ENCODE data around the gene SUCNR1. TPM values are rescaled to one million over a fixed set of nuclear protein-coding genes. Genes with fewer than 3 reads are reported as not detected.

Gene SUCNR1
- total RNA-seq, 4 donors from 2014 or later = 0.64 to 1.5 (median 0.95) TPM

- no peak for DNase-seq (ENCODE audit: low spot score in 2 of 2)
- TF ChIP-seq CTCF (IDR thresholded peaks at IDR 0.05) (no peak), POLR2A (IDR thresholded peaks at IDR 0.05) (no peak)
- intact Hi-C loops (cut with DNase I; ENCODE audit: low total_unique reads) = no loop called here
- no peak overlapping the region for H3K4me3 ChIP-seq (ENCODE audit: low read depth, poor library complexity, severe bottlenecking)
These were observed 26.6 kb downstream of the SUCNR1 start for GRCh38 chr3:151899996-151900395.

GRCh38 chr3:151900460-151900859 is 27.0 kb downstream of the SUCNR1 start:
- intact Hi-C loops (cut with DNase I; ENCODE audit: low total_unique reads) = no loop called here
- no peak overlapping the region for H3K4me3 ChIP-seq (ENCODE audit: low read depth, poor library complexity, severe bottlenecking)
- no peak for DNase-seq (ENCODE audit: low spot score in 2 of 2)
- 72 to 76% methylated on average over 2 of the region's 2 CpGs for WGBS, 2 donors
- no peak for TF ChIP-seq CTCF (IDR thresholded peaks at IDR 0.05)
- no peak for TF ChIP-seq POLR2A (IDR thresholded peaks at IDR 0.05)

- no peak overlapping the region for H3K4me3 ChIP-seq (ENCODE audit: low read depth, poor library complexity, severe bottlenecking)
- no peak for DNase-seq (ENCODE audit: low spot score in 2 of 2)
- TF ChIP-seq POLR2A (IDR thresholded peaks at IDR 0.05) = no peak
- no peak for TF ChIP-seq CTCF (IDR thresholded peaks at IDR 0.05)
- WGBS, 2 donors = 67 to 78% methylated on average over 1 of the region's 1 CpG
- intact Hi-C loops (cut with DNase I; ENCODE audit: low total_unique reads) = no loop called here
These were observed 27.6 kb downstream of the SUCNR1 start for GRCh38 chr3:151900884-151901643.

- intact Hi-C loops (cut with DNase I; ENCODE audit: low total_unique reads) = no loop called here
- TF ChIP-seq CTCF (IDR thresholded peaks at IDR 0.05) (no peak), POLR2A (IDR thresholded peaks at IDR 0.05) (no peak)
- WGBS, 2 donors = 57 to 60% methylated on average over 3 of the region's 3 CpGs
- no peak for DNase-seq (ENCODE audit: low spot score in 2 of 2)
- no peak overlapping the region for H3K4me3 ChIP-seq (ENCODE audit: low read depth, poor library complexity, severe bottlenecking)
These were observed 28.3 kb downstream of the SUCNR1 start for GRCh38 chr3:151901644-151902285.

GRCh38 chr3:151903501-151903991 is 30.1 kb downstream of the SUCNR1 start:
- intact Hi-C loops (cut with DNase I; ENCODE audit: low total_unique reads) = no loop called here
- no peak for DNase-seq (ENCODE audit: low spot score in 2 of 2)
- TF ChIP-seq POLR2A (IDR thresholded peaks at IDR 0.05) (no peak), CTCF (IDR thresholded peaks at IDR 0.05) (no peak)
- H3K4me3 ChIP-seq (ENCODE audit: low read depth, poor library complexity, severe bottlenecking) = no peak overlapping the region
- 29 to 42% methylated on average over 2 of the region's 2 CpGs for WGBS, 2 donors
